OCI-LY1 (cell line): ENCODE data around the gene STK24.
A peak's percentile ranks its signal among the peaks of the same experiment; 100 is the strongest.

Source experiments
- H2AFZ ChIP-seq: fragments of 200-600 bp; sonication (generic), shearing (Covaris generic); 2 replicates; pipeline ENCODE4 v1.6.0; 2014; ENCODE audit warnings: antibody characterized with exemption, mild to moderate bottlenecking, low read length
- H3F3A ChIP-seq: fragments of 200-600 bp; sonication (generic), shearing (Covaris generic); 2 replicates; pipeline ENCODE4 v1.6.0; 2014; ENCODE audit warnings: mild to moderate bottlenecking, antibody characterized with exemption, low read length, moderate library complexity; ENCODE audit not compliant: insufficient read depth
- H3K27ac ChIP-seq: fragments of 200-600 bp; sonication (generic); 2 replicates; pipeline ENCODE4 v1.5.1; 2014; ENCODE audit warnings: low read length, mixed run types, mild to moderate bottlenecking, low read depth; ENCODE audit not compliant: poor library complexity, severe bottlenecking
- H3K27me3 ChIP-seq: fragments of 200-600 bp; sonication (generic); 2 replicates; pipeline ENCODE4 v1.6.0; 2014; ENCODE audit warnings: antibody characterized with exemption, mild to moderate bottlenecking, low read length, moderate library complexity; ENCODE audit not compliant: insufficient read depth
- H3K36me3 ChIP-seq: fragments of 200-600 bp; sonication (generic); 2 replicates; pipeline ENCODE4 v1.6.1; 2014; ENCODE audit warnings: mild to moderate bottlenecking, antibody characterized with exemption, low read length, moderate library complexity, mixed read lengths; ENCODE audit not compliant: insufficient read depth
- H3K4me1 ChIP-seq: fragments of 200-600 bp; sonication (generic); 2 replicates; pipeline ENCODE4 v1.5.1; 2014; ENCODE audit warnings: mild to moderate bottlenecking, low read length, moderate library complexity; ENCODE audit not compliant: insufficient read depth, severe bottlenecking
- H3K4me2 ChIP-seq: fragments of 200-600 bp; sonication (generic), shearing (Covaris generic); 2 replicates; pipeline ENCODE4 v1.6.1; 2014; ENCODE audit warnings: low read length
- H3K4me3 ChIP-seq: fragments of 200-600 bp; sonication (generic); 2 replicates; pipeline ENCODE4 v1.5.1; 2014; ENCODE audit warnings: low read length, low read depth, mild to moderate bottlenecking, mixed read lengths; ENCODE audit not compliant: poor library complexity, severe bottlenecking
- H3K79me2 ChIP-seq: fragments of 200-600 bp; shearing (Covaris generic); 2 replicates; pipeline ENCODE4 v1.6.1; 2016; ENCODE audit warnings: mixed run types, low read length, mixed read lengths; ENCODE audit not compliant: insufficient read depth
- H3K9ac ChIP-seq: fragments of 200-600 bp; sonication (generic), shearing (Covaris generic); 2 replicates; pipeline ENCODE4 v1.6.1; 2014; ENCODE audit warnings: mild to moderate bottlenecking, low read length, mixed read lengths
- H3K9me2 ChIP-seq: fragments of 200-600 bp; sonication (generic), shearing (Covaris generic); 2 replicates; pipeline ENCODE4 v1.6.1; 2014; ENCODE audit warnings: low read depth, mild to moderate bottlenecking, low read length, mixed read lengths
- H3K9me3 ChIP-seq: fragments of 200-600 bp; shearing (Covaris generic); 2 replicates; pipeline ENCODE4 v1.6.1; 2014; ENCODE audit warnings: low read length, mixed read lengths
- H4K20me1 ChIP-seq: fragments of 200-600 bp; sonication (generic), shearing (Covaris generic); 2 replicates; pipeline ENCODE4 v1.6.0; 2016; ENCODE audit warnings: mild to moderate bottlenecking, low read length; ENCODE audit not compliant: insufficient read depth
- EZH2 ChIP-seq: fragments of 200-600 bp; sonication (generic), shearing (Covaris generic); IDR thresholded peaks from 2 replicates; pipeline ENCODE4 v1.8.0; 2017; ENCODE audit warnings: borderline replicate concordance, mixed run types, mild to moderate bottlenecking, antibody characterized with exemption, low read length, moderate library complexity, mixed read lengths
- TF ChIP-seq, protein P1 (sequence below): fragments of 200-600 bp; sonication (generic), shearing (Covaris generic); IDR thresholded peaks from 2 replicates; pipeline ENCODE4 v1.5.1; 2017; ENCODE audit warnings: mild to moderate bottlenecking, antibody characterized with exemption, low read length, moderate library complexity, mixed read lengths

The STK24 gene

DNA sequence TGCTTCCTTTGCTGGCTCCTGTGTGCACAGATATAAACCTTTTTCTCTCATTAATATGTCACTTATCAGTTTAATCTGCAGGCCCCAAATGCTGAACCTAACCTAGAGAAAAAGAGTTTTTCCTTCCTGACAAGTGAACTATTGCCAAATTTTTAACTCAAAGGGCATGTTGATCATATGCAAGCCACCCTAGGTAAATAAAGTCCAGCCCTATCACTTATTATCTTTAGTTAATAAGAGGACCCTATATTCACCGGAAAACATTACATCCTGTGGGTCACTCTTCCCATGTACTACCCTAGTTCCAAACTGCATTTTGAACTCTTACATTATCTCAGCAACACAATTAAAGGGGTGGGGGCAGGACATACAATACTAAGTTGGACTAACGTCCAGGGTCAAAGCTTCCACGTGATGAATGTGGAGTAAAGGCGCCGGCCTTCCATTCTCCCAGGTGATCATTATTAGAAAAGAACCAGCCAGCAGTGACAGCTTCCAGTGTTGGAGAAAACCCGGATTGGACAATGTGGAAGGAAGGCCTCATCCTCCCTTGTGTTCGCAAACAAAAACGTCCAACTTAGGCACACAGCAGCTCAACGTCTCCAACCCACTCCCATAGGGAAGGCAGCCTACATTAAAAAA is 86.6 kb downstream of the STK24 start:
- Histone ChIP-seq H2AFZ (no peak overlapping the region), H3K4me2 (no peak overlapping the region), H3K9ac (no peak overlapping the region), H3K9me2 (no peaks in the 10 kb centered on the region), H3K9me3 (no peaks in the 10 kb centered on the region), H3K27ac (no peak overlapping the region), H3K36me3 (no peaks in the 10 kb centered on the region), H3K4me3 (no peak overlapping the region), H4K20me1 (peaks cover 10% of the 10 kb centered on the region; the same call in 1 of the 2 replicates), H3K79me2 (no peaks in the 10 kb centered on the region), H3F3A (no peaks in the 10 kb centered on the region), H3K27me3 (no peaks in the 10 kb centered on the region), H3K4me1 (peaks cover 34% of the 10 kb centered on the region)
- no peak for TF ChIP-seq EZH2

DNA sequence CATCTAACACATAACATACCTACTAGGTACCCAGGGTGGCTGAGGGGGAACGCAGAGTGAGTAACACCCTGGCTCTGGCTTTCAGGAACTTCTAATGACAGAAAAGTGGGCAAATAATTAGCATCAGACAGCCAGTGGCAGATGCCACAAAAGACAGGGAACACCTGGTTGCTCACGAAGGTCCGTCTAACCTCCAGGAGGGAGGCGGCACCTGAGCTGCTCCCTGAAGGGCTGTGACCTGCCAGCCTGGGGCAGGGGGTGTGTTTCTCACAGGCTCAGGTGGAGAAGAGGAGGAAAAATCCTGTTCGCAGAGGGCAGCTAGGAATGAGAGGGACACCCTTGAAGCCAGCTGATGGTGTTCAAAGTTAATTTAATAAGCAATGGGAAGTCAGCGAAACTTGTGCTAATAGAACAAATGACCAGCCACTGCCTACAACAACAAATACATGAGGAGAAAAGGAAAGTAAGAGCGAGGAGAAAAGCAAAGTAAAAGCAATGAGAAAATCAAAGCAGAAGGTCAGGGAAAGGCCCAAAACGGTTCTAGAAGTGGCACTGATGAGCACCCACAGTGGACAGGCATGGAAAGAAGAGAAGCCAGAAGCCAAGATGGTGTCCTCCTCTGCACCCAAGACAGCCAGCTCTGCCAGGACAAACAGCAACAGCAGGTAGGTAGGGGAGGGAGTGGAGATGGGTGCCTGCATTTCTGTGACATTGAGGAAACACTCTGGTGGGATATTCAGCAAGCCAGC is 87.3 kb downstream of the STK24 start:
- Histone ChIP-seq H3K9ac (no peak overlapping the region), H3K36me3 (no peaks in the 10 kb centered on the region), H3K4me1 (peaks cover 31% of the 10 kb centered on the region), H3K4me3 (no peak overlapping the region), H3K9me3 (no peaks in the 10 kb centered on the region), H4K20me1 (peaks cover 10% of the 10 kb centered on the region; the same call in 1 of the 2 replicates), H3K4me2 (no peak overlapping the region), H3K79me2 (no peaks in the 10 kb centered on the region), H3K27me3 (no peaks in the 10 kb centered on the region), H3K27ac (peak overlapping the region; percentile 16), H3K9me2 (no peaks in the 10 kb centered on the region), H3F3A (no peaks in the 10 kb centered on the region), H2AFZ (no peak overlapping the region)
- TF ChIP-seq, protein P1, sequence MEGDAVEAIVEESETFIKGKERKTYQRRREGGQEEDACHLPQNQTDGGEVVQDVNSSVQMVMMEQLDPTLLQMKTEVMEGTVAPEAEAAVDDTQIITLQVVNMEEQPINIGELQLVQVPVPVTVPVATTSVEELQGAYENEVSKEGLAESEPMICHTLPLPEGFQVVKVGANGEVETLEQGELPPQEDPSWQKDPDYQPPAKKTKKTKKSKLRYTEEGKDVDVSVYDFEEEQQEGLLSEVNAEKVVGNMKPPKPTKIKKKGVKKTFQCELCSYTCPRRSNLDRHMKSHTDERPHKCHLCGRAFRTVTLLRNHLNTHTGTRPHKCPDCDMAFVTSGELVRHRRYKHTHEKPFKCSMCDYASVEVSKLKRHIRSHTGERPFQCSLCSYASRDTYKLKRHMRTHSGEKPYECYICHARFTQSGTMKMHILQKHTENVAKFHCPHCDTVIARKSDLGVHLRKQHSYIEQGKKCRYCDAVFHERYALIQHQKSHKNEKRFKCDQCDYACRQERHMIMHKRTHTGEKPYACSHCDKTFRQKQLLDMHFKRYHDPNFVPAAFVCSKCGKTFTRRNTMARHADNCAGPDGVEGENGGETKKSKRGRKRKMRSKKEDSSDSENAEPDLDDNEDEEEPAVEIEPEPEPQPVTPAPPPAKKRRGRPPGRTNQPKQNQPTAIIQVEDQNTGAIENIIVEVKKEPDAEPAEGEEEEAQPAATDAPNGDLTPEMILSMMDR = no peak
- TF ChIP-seq EZH2 = no peak

DNA sequence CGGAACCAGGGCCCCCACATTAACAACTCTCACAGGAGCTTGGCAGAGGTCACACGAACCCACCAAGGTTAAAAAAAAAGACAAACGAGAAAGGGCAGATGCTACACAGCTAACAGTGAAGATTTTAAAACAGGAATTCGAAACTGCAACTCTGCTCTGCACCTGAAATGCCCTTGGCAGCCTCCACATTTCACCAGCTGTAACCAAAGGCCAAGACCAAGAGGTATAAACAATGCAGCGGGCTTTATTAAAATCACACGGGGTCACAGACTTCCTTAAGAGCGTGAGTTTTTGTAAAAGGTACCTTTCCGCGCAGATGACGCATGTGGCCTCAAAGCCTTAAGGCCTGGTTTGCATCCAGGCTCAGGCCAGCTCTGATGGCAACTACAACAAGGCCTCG is 88.2 kb downstream of the STK24 start:
- H3K27ac ChIP-seq = peak overlapping the region; percentile 16

More for the DNA sequence above, 88.2 kb downstream of the STK24 start:
- Histone ChIP-seq H3K9ac (no peak overlapping the region), H3K4me2 (0 out of 2 replicates have a peak overlapping the region, but pooled peaks have one; percentile 7), H3K4me3 (no peak overlapping the region), H3F3A (no peaks in the 10 kb centered on the region), H2AFZ (no peak overlapping the region), H3K79me2 (no peaks in the 10 kb centered on the region), H3K9me2 (no peaks in the 10 kb centered on the region), H3K9me3 (no peaks in the 10 kb centered on the region), H4K20me1 (peaks cover 10% of the 10 kb centered on the region; the same call in 1 of the 2 replicates), H3K27me3 (no peaks in the 10 kb centered on the region), H3K4me1 (peaks cover 29% of the 10 kb centered on the region), H3K36me3 (no peaks in the 10 kb centered on the region)
- TF ChIP-seq, protein P1 = no peak
- no peak for TF ChIP-seq EZH2
